Stimulated activated CD4-positive, alpha-beta T cell treated with anti-CD3 and anti-CD28 coated beads, Interleukin-2, amount 100 ng/mL, for 48 hours (primary cell): Measurements from ENCODE around the gene IMP3.

ENCODE experiments used
- DNase-seq, 2 donors: peaks; one replicate each; pipeline ENCODE4 v3.0.0-alpha.2; 2020

IMP3 gene

DNA sequence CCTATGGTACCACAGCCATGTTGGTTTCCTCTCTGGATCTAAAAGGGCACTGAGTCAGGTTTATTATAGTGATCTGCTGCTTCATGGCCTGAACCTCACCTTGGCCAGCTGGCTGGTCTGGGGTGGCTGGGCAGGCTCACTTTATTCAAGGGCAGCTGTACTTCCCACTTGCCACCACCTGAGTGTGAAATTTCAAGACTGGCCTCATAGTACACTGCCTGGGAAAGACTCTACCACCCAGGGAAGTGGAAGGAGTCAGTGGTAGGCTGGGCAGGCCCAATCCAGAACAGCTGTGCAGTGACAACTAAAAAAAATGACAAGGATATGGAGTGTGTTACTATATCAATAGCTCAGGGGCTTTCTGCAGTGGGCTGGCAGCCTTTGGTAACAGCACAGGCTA is 23.3 kb downstream of the IMP3 start:
- DNase-seq: no peak

GRCh38 chr15:75606711-75607699 is 33.0 kb downstream of the IMP3 start:
- DNase-seq: no peak

GRCh38 chr15:75606026-75606425 is 34.0 kb downstream of the IMP3 start:
- DNase-seq: no peak

- no peak for DNase-seq
These were observed 40.6 kb downstream of the IMP3 start for GRCh38 chr15:75599401-75599800.

- DNase-seq: no peak
These were observed 41.7 kb downstream of the IMP3 start for GRCh38 chr15:75598361-75598760.

DNA sequence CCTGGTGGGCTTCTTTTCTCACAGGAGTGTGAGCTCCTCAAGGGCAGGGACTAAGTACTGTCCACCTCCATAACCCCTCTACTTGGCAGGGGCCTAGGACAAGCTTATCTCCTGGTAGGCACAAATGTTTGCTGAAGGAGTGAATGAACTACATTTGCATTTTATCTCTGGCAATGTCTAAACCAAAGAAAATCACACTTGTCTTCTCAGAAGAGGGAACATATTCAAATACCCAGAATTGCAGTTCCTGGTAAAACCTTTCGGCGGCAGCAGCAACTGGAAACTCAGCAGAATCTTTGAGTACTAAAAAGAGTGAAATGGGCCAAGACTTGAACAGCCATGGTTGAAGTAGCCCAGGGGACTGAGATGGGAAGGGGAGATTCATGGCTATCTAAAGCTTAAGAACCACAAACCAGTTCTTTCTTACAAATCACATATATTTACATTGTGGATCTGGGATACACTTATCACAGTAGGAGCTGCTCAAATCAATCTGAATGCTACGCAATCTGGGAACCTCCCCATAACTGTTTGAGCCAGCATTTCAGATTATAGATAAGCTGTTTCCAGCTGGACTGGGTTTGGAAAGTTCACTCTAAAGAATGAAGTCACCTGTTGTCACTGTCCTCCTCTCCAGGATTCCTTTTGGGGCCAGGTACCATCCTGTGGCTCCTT is 42.2 kb downstream of the IMP3 start:
- DNase-seq: no peak

GRCh38 chr15:75596703-75597345 is 43.2 kb downstream of the IMP3 start:
- DNase-seq: no peak

GRCh38 chr15:75594276-75594675 is 45.7 kb downstream of the IMP3 start:
- DNase-seq: no peak

DNA sequence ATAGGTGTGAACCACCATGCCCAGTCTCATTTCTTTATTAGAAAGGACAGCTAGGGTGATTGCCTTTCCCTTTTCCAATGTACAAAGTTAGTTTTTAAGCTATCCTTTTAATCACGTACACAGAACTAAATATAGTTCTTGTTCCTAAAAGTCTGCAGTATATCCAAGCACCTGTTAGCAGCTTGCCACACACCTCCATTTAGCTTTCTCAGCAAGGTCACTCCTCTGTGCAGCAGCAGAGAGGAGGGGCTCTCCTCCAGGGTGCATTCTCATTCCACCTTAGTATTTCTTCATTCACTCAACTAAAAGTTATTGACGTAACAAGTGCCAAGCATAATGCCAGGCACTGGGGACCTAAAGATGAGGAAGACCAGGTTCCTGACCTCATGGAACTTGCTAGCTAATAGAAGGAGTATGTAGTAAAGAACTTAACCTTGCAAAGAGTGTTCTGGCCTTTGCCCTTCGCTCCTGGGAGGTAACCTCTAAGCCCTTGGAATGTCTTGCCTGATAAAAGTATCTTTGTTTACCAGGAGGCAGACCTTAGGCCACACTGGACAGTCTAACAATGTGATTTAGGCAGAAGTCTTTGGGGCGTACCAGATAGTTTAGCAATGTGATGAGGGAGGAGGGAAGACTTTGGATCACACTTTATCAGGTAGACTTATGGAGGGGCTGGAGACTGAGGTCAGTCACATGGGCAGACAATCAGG is 48.2 kb downstream of the IMP3 start:
- DNase-seq: no peak

DNA sequence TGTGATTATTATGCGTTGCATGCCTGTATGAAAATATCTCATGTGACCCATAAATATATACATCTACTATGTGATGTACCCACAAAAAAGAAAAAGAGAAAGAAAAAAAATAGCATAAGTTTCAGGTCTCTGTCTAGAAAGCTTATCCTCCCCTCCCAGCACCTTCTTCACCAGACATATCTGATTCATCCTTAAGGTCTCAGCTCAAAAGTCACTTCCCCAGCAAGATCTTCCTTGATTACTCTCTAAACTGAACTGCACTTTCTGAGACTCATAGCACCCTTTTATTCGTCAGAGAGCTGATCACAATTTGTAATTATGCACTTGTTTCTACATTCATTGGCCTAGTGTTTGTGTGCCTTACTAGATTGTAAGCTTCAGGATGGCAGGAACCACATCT is 49.8 kb downstream of the IMP3 start:
- no peak for DNase-seq
